ENCODE results near the gene TRIM14.
"Not testable (repeated sequence)": the region's sequence is repeated elsewhere in the genome, so short reads cannot be mapped to it uniquely, and the experiment has no call there.

The TRIM14 gene

DNA sequence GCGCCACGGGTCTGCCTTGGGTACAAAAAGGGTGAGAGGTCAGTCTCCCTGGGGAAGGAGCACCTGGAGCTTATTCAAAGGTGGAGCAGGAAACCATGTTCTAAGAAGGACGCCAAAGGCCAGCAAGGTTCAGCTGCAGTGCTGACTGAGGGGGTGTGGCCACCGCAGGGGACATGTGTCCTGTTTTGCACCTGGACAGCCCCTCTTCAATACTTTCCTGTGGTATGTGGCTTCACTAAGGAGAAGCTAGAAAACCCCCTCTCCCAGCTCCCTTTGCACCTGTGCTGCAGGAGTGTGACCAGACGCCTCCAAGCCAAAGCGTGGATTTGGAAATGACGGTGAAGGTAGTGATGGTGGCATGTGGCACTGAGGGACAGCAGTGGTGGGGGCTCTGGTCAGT is 23.6 kb downstream of the TRIM14 start:
- DNase-seq (ENCODE audit: low spot score) = no peak
- in situ Hi-C loops (cut with MboI; ENCODE audit: low sequenced_read_pairs, unreplicated experiment) = no loop called here
- TF ChIP-seq, protein P1, sequence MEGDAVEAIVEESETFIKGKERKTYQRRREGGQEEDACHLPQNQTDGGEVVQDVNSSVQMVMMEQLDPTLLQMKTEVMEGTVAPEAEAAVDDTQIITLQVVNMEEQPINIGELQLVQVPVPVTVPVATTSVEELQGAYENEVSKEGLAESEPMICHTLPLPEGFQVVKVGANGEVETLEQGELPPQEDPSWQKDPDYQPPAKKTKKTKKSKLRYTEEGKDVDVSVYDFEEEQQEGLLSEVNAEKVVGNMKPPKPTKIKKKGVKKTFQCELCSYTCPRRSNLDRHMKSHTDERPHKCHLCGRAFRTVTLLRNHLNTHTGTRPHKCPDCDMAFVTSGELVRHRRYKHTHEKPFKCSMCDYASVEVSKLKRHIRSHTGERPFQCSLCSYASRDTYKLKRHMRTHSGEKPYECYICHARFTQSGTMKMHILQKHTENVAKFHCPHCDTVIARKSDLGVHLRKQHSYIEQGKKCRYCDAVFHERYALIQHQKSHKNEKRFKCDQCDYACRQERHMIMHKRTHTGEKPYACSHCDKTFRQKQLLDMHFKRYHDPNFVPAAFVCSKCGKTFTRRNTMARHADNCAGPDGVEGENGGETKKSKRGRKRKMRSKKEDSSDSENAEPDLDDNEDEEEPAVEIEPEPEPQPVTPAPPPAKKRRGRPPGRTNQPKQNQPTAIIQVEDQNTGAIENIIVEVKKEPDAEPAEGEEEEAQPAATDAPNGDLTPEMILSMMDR (IDR thresholded peaks at IDR 0.05; ENCODE audit: borderline replicate concordance, control extremely low read depth, extremely low read depth, insufficient read depth, missing control alignments) = no peak

DNA sequence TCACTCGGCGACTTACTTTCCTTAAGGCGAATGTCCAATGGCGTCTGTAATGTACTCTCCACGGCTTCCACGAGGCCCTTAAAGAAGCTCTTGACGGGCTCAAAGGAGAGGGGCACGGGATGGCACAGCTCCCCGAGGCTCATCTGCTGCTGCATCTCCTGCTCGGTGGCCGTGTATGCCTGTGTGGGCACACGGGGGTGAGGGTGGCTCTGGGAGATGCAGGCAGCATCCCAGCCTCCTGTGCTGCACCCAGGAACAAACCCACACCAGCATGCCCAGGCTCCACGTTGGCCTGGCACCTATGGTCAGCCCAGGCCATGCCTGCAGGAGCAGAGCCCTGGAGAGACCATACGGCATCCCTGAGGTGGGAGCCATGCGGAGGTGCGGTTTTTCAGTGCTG is 24.2 kb downstream of the TRIM14 start:
- TF ChIP-seq, protein P1 (IDR thresholded peaks at IDR 0.05; ENCODE audit: borderline replicate concordance, control extremely low read depth, extremely low read depth, insufficient read depth, missing control alignments) = no peak
- in situ Hi-C loops (cut with MboI; ENCODE audit: low sequenced_read_pairs, unreplicated experiment) = no loop called here
- no peak for DNase-seq (ENCODE audit: low spot score)

DNA sequence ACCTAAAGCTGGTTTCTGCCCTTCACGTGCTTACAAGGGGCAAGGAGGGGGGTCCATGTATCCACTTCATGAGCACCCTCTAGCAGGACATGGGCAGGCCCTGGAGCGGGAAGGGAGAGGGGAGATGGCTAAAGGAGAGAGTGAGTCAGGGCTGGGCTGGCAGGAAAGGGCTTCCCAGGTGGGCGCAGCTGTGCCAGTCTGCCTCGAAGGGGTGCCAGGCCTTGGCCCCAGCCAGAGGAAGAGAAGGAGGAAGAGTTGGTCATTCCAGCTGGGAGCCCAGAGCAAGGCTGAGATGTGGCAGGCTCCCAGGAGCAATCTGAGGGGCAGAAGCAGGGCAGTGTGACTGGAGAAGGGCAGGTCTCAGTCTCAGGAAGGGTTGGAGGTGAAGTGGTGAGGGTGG is 24.7 kb downstream of the TRIM14 start:
- no peak for DNase-seq (ENCODE audit: low spot score)
- in situ Hi-C loops (cut with MboI; ENCODE audit: low sequenced_read_pairs, unreplicated experiment) = no loop called here
- TF ChIP-seq, protein P1 (IDR thresholded peaks at IDR 0.05; ENCODE audit: borderline replicate concordance, control extremely low read depth, extremely low read depth, insufficient read depth, missing control alignments) = no peak

DNA sequence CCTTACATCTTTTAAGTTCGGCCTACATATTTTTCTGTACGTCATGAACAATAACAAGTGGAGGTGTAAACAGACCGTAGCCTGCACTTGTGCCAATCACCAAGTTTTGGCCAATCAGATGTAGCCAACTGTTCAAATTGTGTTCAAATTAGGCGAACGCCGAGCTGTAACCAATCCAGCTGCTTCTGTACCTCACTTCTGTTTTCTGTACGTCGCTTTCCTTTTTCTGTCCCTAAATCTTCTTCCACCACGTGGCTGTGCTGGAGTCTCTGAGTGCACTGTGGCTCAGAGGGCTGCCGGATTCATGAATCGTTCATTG is 26.4 kb downstream of the TRIM14 start:
- in situ Hi-C loops (cut with MboI; ENCODE audit: low sequenced_read_pairs, unreplicated experiment) = no loop called here
- no peak for DNase-seq (ENCODE audit: low spot score)
- TF ChIP-seq, protein P1 (IDR thresholded peaks at IDR 0.05; ENCODE audit: borderline replicate concordance, control extremely low read depth, extremely low read depth, insufficient read depth, missing control alignments) = no peak

DNA sequence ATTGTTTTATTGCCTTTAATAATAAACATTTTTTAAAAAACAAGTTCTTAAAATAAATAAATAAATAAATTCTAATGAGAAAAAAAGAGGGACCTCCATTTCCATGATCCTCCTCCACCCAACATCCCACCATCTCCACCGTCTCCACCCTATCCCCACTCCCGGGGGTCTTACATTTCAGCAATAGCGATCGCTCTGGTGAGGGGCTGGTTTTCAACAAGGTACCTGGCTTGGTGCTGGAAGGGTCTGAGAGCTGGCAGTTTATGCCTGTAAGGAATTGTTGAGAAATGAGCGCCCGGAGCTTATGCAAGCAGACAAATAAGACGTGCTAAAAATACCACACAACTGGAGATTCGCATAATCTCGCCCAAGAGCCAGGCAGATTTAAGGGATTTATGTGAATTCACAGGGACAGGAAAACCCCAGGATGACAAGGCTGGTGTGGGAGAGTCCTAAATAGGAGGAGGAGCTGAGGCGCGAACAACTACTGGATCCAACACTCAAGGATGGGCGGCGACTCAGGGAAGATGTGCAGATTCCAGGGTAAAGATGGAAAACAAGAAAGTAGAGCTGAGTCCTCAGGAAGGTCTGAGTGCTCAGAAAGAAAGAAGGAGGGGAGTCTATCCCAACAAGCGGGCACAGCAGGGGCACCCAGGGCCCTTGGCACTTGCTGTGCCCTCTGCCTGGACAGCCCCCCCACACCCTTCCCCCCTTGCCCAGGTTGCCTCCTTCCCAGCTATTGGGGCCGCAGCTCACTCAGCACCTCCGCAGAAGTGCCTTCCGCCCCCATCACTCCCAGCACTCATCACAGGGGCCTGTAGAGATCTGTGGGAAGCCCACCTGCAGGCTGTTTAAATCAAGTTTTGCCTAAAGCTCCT is 27.0 kb downstream of the TRIM14 start:
- DNase-seq (ENCODE audit: low spot score) = no peak
- in situ Hi-C loops (cut with MboI; ENCODE audit: low sequenced_read_pairs, unreplicated experiment) = no loop called here
- TF ChIP-seq, protein P1 (IDR thresholded peaks at IDR 0.05; ENCODE audit: borderline replicate concordance, control extremely low read depth, extremely low read depth, insufficient read depth, missing control alignments) = no peak

DNA sequence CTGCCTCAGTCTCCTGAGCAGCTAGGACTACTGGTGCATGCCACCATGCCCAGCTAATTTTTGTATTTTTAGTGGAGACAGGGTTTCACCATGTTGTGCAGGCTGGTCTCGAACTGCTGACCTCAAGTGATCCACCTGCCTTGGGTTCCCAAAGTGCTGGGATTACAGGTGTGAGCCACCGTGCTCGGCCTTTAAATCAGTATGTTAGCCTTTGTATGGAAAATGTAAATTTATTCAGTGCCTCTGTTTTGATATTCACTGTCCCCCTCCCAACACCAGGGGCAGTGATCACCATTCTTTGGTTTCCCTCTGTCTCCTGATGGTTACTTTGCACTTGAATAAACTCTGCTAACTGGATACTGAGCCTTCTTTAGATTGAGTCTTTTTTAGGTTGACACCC is 28.3 kb downstream of the TRIM14 start:
- DNase-seq (ENCODE audit: low spot score); in situ Hi-C loops (cut with MboI; ENCODE audit: low sequenced_read_pairs, unreplicated experiment): not testable (repeated sequence)

DNA sequence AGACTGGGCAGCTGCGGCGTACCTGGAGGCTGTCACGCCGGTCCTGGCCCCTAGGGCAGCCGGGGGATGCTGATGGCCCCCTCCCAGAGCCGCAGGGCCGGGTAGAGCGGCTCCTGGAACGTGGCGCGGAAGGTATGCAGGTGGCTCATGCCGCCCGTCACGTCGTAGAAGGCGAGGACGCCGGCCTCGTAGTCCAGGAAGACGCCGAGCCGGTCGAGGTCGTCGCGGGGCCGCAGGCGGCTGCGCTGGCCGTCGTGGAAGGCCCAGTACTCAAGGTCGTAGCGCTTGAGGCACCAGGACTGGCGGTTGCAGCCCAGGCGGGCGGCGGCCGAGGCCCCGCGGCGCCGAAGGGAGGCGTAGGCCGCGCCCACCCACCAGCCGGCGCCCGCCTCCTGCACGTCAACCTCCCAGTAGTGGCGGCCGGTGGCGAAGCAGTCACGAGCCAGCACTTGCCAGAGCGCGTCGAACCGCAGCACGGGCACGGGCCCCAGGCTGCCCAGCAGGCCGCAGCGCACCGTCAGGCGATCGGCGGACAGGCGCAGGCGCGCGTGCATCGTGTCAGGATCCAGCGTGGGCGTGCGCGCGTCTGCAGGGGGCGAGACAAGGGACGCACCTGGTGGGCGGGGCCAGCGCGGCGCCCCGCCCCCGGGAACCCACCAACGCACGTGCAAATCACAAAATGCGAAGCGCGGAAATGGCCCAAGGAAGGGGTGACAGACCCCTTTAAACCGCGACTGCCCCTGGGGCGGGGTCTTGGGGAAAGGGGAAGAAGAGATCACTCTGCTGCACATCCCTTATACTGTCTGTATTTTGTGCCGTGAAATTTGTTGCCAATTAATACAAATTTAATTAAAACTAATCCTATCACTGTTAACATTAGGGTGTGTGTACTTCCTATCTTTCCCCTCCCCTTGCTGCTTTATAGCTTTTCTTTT is 31.3 kb downstream of the TRIM14 start:
- in situ Hi-C loops (cut with MboI; ENCODE audit: low sequenced_read_pairs, unreplicated experiment) = no loop called here
- TF ChIP-seq, protein P1 (IDR thresholded peaks at IDR 0.05; ENCODE audit: borderline replicate concordance, control extremely low read depth, extremely low read depth, insufficient read depth, missing control alignments) = no peak
- peak; percentile 67 for DNase-seq (ENCODE audit: low spot score)

Measured in GM13976 (cell line).